K562 (cell line): Measurements from ENCODE around the gene SPDYE16. TPM values are rescaled to one million over a fixed set of nuclear protein-coding genes. Genes with fewer than 3 reads are reported as not detected.
A peak's percentile ranks its signal among the peaks of the same experiment; 100 is the strongest.
"Not testable (repeated sequence)": the region's sequence is repeated elsewhere in the genome, so short reads cannot be mapped to it uniquely, and the experiment has no call there.

ENCODE experiments used
- ATAC-seq: fragments of 200-7000 bp; cut with Tn5 transposase; 3 replicates; pipeline ENCODE4 v1.9.1; 2020; ENCODE audit warnings: moderate library complexity
- BruUV-seq: library from RNA; stranded (reverse); fragments of 400-500 nt; replicated peaks from 2 replicates; lab custom pipeline; 2021; lab: Mats Ljungman, UMichigan
- CTCF ChIA-PET: fragments of 300-600 bp; formaldehyde crosslinking; extraction: SDS; loops from one replicate; lab custom pipeline; 2021; ENCODE audit warnings: low intra/inter-chr PET ratio; lab: Yijun Ruan, JAX
- POLR2A ChIA-PET: fragments of 300-600, 350-650 bp; sonication (Branson Sonifier 250); formaldehyde crosslinking; extraction: SDS; loops from one replicate; lab custom pipeline; 2021; ENCODE audit warnings: antibody characterized with exemption, inconsistent platforms; lab: Yijun Ruan, JAX
- DNase-seq, 4 experiments: peaks; one replicate each; pipeline versions ENCODE4 v3.0.0 to v3.0.0-alpha.2; 2011 to 2018; ENCODE audit warnings: low spot score in 3 of 4, mixed read lengths in 3 of 4; ENCODE audit errors: extremely low read depth in 1 of 4
- FAIRE-seq: peaks from 2 replicates; lab custom pipeline; 2011; peaks lifted over from hg19 to GRCh38; lab: Jason Lieb, UNC
- H2AFZ ChIP-seq: 2 replicates; pipeline ENCODE4 v1.6.0; 2011; ENCODE audit warnings: low read depth, low read length, control low read depth, inconsistent platforms
- H3K27ac ChIP-seq: fragments of 200-600 bp; 3 replicates; pipeline ENCODE4 v1.8.0; 2011; ENCODE audit warnings: low read depth, mild to moderate bottlenecking, control low read depth, inconsistent platforms, low read length, moderate library complexity, mixed read lengths; ENCODE audit errors: extremely low read depth
- H3K27me3 ChIP-seq, 2 experiments: fragments of 300-600 bp in 1 of 2; 2 replicates in 1 of 2; 3 replicates in 1 of 2; pipeline versions ENCODE4 v1.6.0 to v1.8.0; 2011; ENCODE audit warnings: inconsistent platforms in 2 of 2, low read length in 2 of 2, mild to moderate bottlenecking in 1 of 2, mixed read lengths in 1 of 2, moderate library complexity in 1 of 2; ENCODE audit not compliant: control insufficient read depth in 2 of 2, insufficient read depth in 2 of 2
- H3K36me3 ChIP-seq: fragments of 300-600 bp; 3 replicates; pipeline ENCODE4 v1.8.0; 2011; ENCODE audit warnings: mild to moderate bottlenecking, low read length, inconsistent platforms; ENCODE audit not compliant: control insufficient read depth, insufficient read depth
- H3K4me1 ChIP-seq, 2 experiments: fragments of 200-600 bp in 1 of 2; replicated peaks in 1 of 2; 2 replicates in 1 of 2; 3 replicates in 1 of 2; pipeline versions ENCODE4 v1.5.1 to v1.8.0; 2011; ENCODE audit warnings: inconsistent platforms in 2 of 2, low read length in 2 of 2, mild to moderate bottlenecking in 1 of 2, mixed read lengths in 1 of 2, moderate library complexity in 1 of 2; ENCODE audit not compliant: control insufficient read depth in 2 of 2, insufficient read depth in 2 of 2
- H3K4me2 ChIP-seq: 2 replicates; pipeline ENCODE4 v1.6.1; 2011; ENCODE audit warnings: low read length, control low read depth, inconsistent platforms, mixed read lengths; ENCODE audit not compliant: insufficient read depth
- H3K4me3 ChIP-seq: fragments of 200-600 bp; sonication (generic), shearing (Covaris generic); 2 replicates; pipeline ENCODE4 v1.5.1; 2016; ENCODE audit warnings: control low read depth, inconsistent platforms
- H3K79me2 ChIP-seq: fragments of 200-600 bp; 3 replicates; pipeline ENCODE4 v1.8.0; 2011; ENCODE audit warnings: low read length, inconsistent platforms; ENCODE audit not compliant: control insufficient read depth, insufficient read depth
- H3K9ac ChIP-seq, 2 experiments: 2 replicates each; pipeline versions ENCODE4 v1.6.0 to v1.6.1; 2011; ENCODE audit warnings: low read depth in 2 of 2, low read length in 2 of 2, control low read depth in 1 of 2, inconsistent platforms in 1 of 2, mild to moderate bottlenecking in 1 of 2, mixed read lengths in 1 of 2; ENCODE audit not compliant: insufficient read depth in 1 of 2
- H3K9me1 ChIP-seq: one replicate; pipeline ENCODE4 v1.6.0; 2011; ENCODE audit warnings: inconsistent platforms, mild to moderate bottlenecking, low read length, moderate library complexity; ENCODE audit not compliant: control insufficient read depth, insufficient read depth
- H3K9me3 ChIP-seq: replicated peaks from 2 replicates; pipeline ENCODE4 v1.5.1; 2011; ENCODE audit warnings: low read depth, low read length, inconsistent platforms; ENCODE audit not compliant: control insufficient read depth, insufficient read depth
- H4K20me1 ChIP-seq: replicated peaks from 2 replicates; pipeline ENCODE4 v1.6.1; 2011; ENCODE audit warnings: low read length, inconsistent platforms, mixed read lengths; ENCODE audit not compliant: control insufficient read depth, insufficient read depth
- WGBS: fragments of 100-300 bp; shearing (Covaris generic); methylation state at CpG from one replicate; pipeline ENCODE4 v1.1.6; 2016; ENCODE audit warnings: low coverage, mixed read lengths; ENCODE audit not compliant: insufficient coverage; ENCODE audit errors: missing lambda C conversion rate; 5-methylcytosine and 5-hydroxymethylcytosine counted together
- in situ Hi-C: fragments of 300-500 bp; cut with MboI; formaldehyde crosslinking; loops from 4 replicates; pipeline ENCODE4 v1.15.0; 2018; ENCODE audit warnings: inconsistent platforms, mixed read lengths
- intact Hi-C: fragments of 100-400 bp; cut with micrococcal nuclease; formaldehyde crosslinking; loops from 2 replicates; pipeline ENCODE4 v1.14.2; 2022
- polyA plus RNA-seq, 8 experiments: library from polyadenylated mRNA; depleted of rRNA in 4 of 8; stranded (reverse) in 5 of 8; unstranded in 3 of 8; fragments of >200 nt; fragmentation: Nextera tagmentation in 2 of 8; fragmentation: Illumina TruSeq in 1 of 8; extraction: Ambion mirVana in 2 of 8; extraction: Trizol in 1 of 8; gene quantifications; 2 replicates each; pipeline versions ENCODE4 v1.2.1 to v1.2.3, GENCODE V29; 2011 to 2014; ENCODE audit warnings: inconsistent platforms in 1 of 8, missing spikeins in 1 of 8
- total RNA-seq, 7 experiments: library from RNA; depleted of rRNA in 6 of 7; stranded (reverse); fragments of >200 nt in 6 of 7; fragmentation: Illumina TruSeq in 2 of 7; extraction: Trizol in 2 of 7; gene quantifications; 2 replicates each; pipeline versions ENCODE4 v1.2.1 to v1.2.3, GENCODE V29; 2011 to 2021; ENCODE audit warnings: low replicate concordance in 1 of 7

Gene SPDYE16
- total and polyA plus RNA-seq, 9 of the 15 experiments (the other 6 are each of a cell fraction or from before 2014, with no cell fraction given): 0.04 to 0.13 (median 0.06) TPM; not detected in 4

- not testable (repeated sequence) for BruUV-seq, H3K27ac ChIP-seq
- WGBS: 81% methylated on average over 4 of the region's 4 CpGs
Measured at GRCh38 chr7:76570324-76570775, 27.3 kb upstream of the SPDYE16 start.

GRCh38 chr7:76568742-76569141, 25.6 kb upstream of the SPDYE16 start:
- intact Hi-C loops, H2AFZ ChIP-seq, FAIRE-seq, DNase-seq, H3K27ac ChIP-seq, H3K9ac ChIP-seq, BruUV-seq, ATAC-seq, H3K4me2 ChIP-seq, H3K27me3 ChIP-seq, H4K20me1 ChIP-seq, H3K9me1 ChIP-seq, H3K4me3 ChIP-seq, in situ Hi-C loops, CTCF ChIA-PET, H3K4me1 ChIP-seq, H3K9me3 ChIP-seq, POLR2A ChIA-PET: not testable (repeated sequence)
- Histone ChIP-seq H3K79me2 (peaks cover 34% of the 10 kb centered on the region), H3K36me3 (peaks cover 22% of the 10 kb centered on the region)

More at GRCh38 chr7:76570324-76570775, 27.3 kb upstream of the SPDYE16 start:
- H3K27me3 ChIP-seq, H3K9me3 ChIP-seq, H2AFZ ChIP-seq, POLR2A ChIA-PET, H3K4me3 ChIP-seq, intact Hi-C loops, CTCF ChIA-PET, DNase-seq, H4K20me1 ChIP-seq, H3K9ac ChIP-seq, H3K4me1 ChIP-seq, in situ Hi-C loops, H3K4me2 ChIP-seq, H3K9me1 ChIP-seq: not testable (repeated sequence)
- Histone ChIP-seq H3K79me2 (peaks cover 32% of the 10 kb centered on the region), H3K36me3 (peaks cover 22% of the 10 kb centered on the region)
- FAIRE-seq: peak; percentile 15
- peak; percentile 54 for ATAC-seq

DNA sequence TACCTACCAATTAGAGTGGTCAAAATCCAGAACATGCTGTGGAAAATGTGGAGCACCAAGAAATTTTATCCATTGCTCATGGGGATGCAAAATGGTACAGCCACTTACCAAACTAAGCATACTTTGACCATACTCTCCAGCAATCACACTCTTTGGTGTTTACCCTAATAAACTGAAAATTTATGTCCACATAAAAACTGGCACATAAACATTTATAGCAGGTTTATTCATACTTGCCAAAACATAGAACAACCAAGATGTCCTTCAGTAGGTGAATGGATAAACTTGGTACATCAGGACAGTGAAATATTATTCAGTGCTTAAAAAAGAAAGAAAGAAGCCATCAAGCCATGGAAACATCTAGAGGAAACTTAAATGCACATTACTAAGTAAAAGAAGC, 24.7 kb upstream of the SPDYE16 start:
- Histone ChIP-seq H3K36me3 (peaks cover 19% of the 10 kb centered on the region), H3K79me2 (peaks cover 36% of the 10 kb centered on the region)
- in situ Hi-C loops, H3K4me2 ChIP-seq, H3K27me3 ChIP-seq, POLR2A ChIA-PET, H4K20me1 ChIP-seq, ATAC-seq, H2AFZ ChIP-seq, intact Hi-C loops, H3K9me1 ChIP-seq, H3K4me3 ChIP-seq, BruUV-seq, H3K4me1 ChIP-seq, H3K9ac ChIP-seq, H3K9me3 ChIP-seq, H3K27ac ChIP-seq, DNase-seq, CTCF ChIA-PET, FAIRE-seq: not testable (repeated sequence)
